SW480 (cell line): ENCODE measurements around the gene GAPVD1.
A peak's percentile ranks its signal among the peaks of the same experiment; 100 is the strongest.

Experiments
- DNase-seq: peaks from one replicate; pipeline ENCODE4 v3.0.0-alpha.2; 2016; ENCODE audit warnings: low spot score

Gene GAPVD1

GRCh38 chr9:125405938-125406809 is 144.5 kb downstream of the GAPVD1 start:
- DNase-seq: peak; percentile 59

GRCh38 chr9:125406810-125407087 is 145.1 kb downstream of the GAPVD1 start:
- no peak for DNase-seq

GRCh38 chr9:125407432-125407973 is 145.9 kb downstream of the GAPVD1 start:
- no peak for DNase-seq

GRCh38 chr9:125407974-125408900 is 146.6 kb downstream of the GAPVD1 start:
- DNase-seq: peak; percentile 59

GRCh38 chr9:125409217-125409636 is 147.6 kb downstream of the GAPVD1 start:
- no peak for DNase-seq

- peak; percentile 58 for DNase-seq
These were observed 148.3 kb downstream of the GAPVD1 start for GRCh38 chr9:125409637-125410521.

- no peak for DNase-seq
These were observed 148.9 kb downstream of the GAPVD1 start for GRCh38 chr9:125410522-125410894.

- DNase-seq: no peak
These were observed 149.6 kb downstream of the GAPVD1 start for GRCh38 chr9:125411171-125411756.

GRCh38 chr9:125412166-125412565 is 150.5 kb downstream of the GAPVD1 start:
- no peak for DNase-seq

- DNase-seq: no peak
These were observed 152.0 kb downstream of the GAPVD1 start for GRCh38 chr9:125413579-125413978.

- DNase-seq: no peak
These were observed 154.2 kb downstream of the GAPVD1 start for GRCh38 chr9:125415583-125416460.

- DNase-seq: no peak
These were observed 154.9 kb downstream of the GAPVD1 start for GRCh38 chr9:125416517-125416916.
